ENCODE results near the gene PPP1R9A.

GRCh38 chr7:95097851-95098250 is 190.5 kb downstream of the PPP1R9A start:
- TF ChIP-seq CTCF (IDR thresholded peaks at IDR 0.05 in 4 of 5, conservative IDR thresholded peaks at IDR 0.05 in 1 of 5) (no peak), POLR2A (IDR thresholded peaks at IDR 0.05) (no peak)
